IMR-90 (cell line): ENCODE measurements around the gene SLC6A6. TPM values are rescaled to one million over a fixed set of nuclear protein-coding genes. Genes with fewer than 3 reads are reported as not detected.
A peak's percentile ranks its signal among the peaks of the same experiment; 100 is the strongest.

Source experiments
- ATAC-seq: fragments of 200-7000 bp; cut with Tn5 transposase; 2 replicates; pipeline ENCODE4 v1.9.1; 2020; ENCODE audit warnings: low read depth, mild to moderate bottlenecking, moderate library complexity
- BruUV-seq: library from RNA; stranded (reverse); fragments of 400-500 nt; replicated peaks from 2 replicates; lab custom pipeline; 2021; lab: Mats Ljungman, UMichigan
- CTCF ChIA-PET: fragments of 300-600 bp; formaldehyde crosslinking; extraction: SDS; loops from one replicate; lab custom pipeline; 2021; ENCODE audit warnings: antibody characterized with exemption; lab: Yijun Ruan, JAX
- POLR2A ChIA-PET: fragments of 300-600 bp; sonication (Branson Sonifier 250); formaldehyde crosslinking; loops from one replicate; lab custom pipeline; 2022; ENCODE audit warnings: antibody characterized with exemption; ENCODE audit not compliant: unreplicated experiment; lab: Charles Lee
- DNase-seq: peaks from one replicate; pipeline ENCODE4 v3.0.0; 2013
- H2AFZ ChIP-seq: replicated peaks from 2 replicates; pipeline ENCODE3; 2013; ENCODE audit warnings: low read length, mild to moderate bottlenecking; ENCODE audit not compliant: poor library complexity
- H2AK5ac ChIP-seq: 2 replicates; pipeline ENCODE4 v1.6.1; 2013; ENCODE audit warnings: low read depth, low read length, inconsistent platforms
- H2AK9ac ChIP-seq: replicated peaks from 2 replicates; pipeline ENCODE3; 2013; ENCODE audit warnings: mild to moderate bottlenecking, low read depth, low read length, moderate library complexity; ENCODE audit not compliant: poor library complexity
- H2BK120ac ChIP-seq: 2 replicates; pipeline ENCODE4 v1.6.1; 2013; ENCODE audit warnings: low read depth, low read length, inconsistent platforms
- H2BK15ac ChIP-seq: 3 replicates; pipeline ENCODE4 v1.6.1; 2013; ENCODE audit warnings: low read depth, low read length, inconsistent platforms
- H2BK20ac ChIP-seq: 2 replicates; pipeline ENCODE4 v1.6.1; 2013; ENCODE audit warnings: low read depth, mild to moderate bottlenecking, inconsistent platforms, low read length, moderate library complexity
- H2BK5ac ChIP-seq: 2 replicates; pipeline ENCODE4 v1.6.1; 2013; ENCODE audit warnings: mild to moderate bottlenecking, low read depth, low read length, inconsistent platforms; ENCODE audit not compliant: poor library complexity, severe bottlenecking
- H3K14ac ChIP-seq: replicated peaks from 2 replicates; pipeline ENCODE4 v1.6.1; 2013; ENCODE audit warnings: low read depth, low read length, inconsistent platforms
- H3K18ac ChIP-seq: 2 replicates; pipeline ENCODE4 v1.6.1; 2013; ENCODE audit warnings: low read depth, low read length, control low read depth
- H3K23ac ChIP-seq: 2 replicates; pipeline ENCODE4 v1.6.1; 2013; ENCODE audit warnings: low read depth, low read length, inconsistent platforms
- H3K27ac ChIP-seq: 2 replicates; pipeline ENCODE4 v1.5.1; 2013; ENCODE audit warnings: mild to moderate bottlenecking, control low read depth, low read length; ENCODE audit not compliant: insufficient read depth
- H3K27me3 ChIP-seq: 2 replicates; pipeline ENCODE4 v1.6.1; 2013; ENCODE audit warnings: low read length; ENCODE audit not compliant: control insufficient read depth, insufficient read depth
- H3K36me3 ChIP-seq: 2 replicates; pipeline ENCODE4 v1.6.1; 2013; ENCODE audit warnings: low read length, mixed read lengths; ENCODE audit not compliant: control insufficient read depth, insufficient read depth
- H3K4ac ChIP-seq: 2 replicates; pipeline ENCODE4 v1.6.1; 2013; ENCODE audit warnings: low read depth, low read length, inconsistent platforms
- H3K4me1 ChIP-seq: 2 replicates; pipeline ENCODE4 v1.6.1; 2013; ENCODE audit warnings: low read length, mixed read lengths; ENCODE audit not compliant: control insufficient read depth, insufficient read depth
- H3K4me2 ChIP-seq: 2 replicates; pipeline ENCODE4 v1.6.1; 2013; ENCODE audit warnings: low read depth, mild to moderate bottlenecking, control low read depth, low read length, moderate library complexity
- H3K4me3 ChIP-seq: 2 replicates; pipeline ENCODE4 v1.5.1; 2013; ENCODE audit warnings: low read depth, mild to moderate bottlenecking, control low read depth, low read length, moderate library complexity; ENCODE audit not compliant: insufficient read depth
- H3K56ac ChIP-seq: 2 replicates; pipeline ENCODE4 v1.6.1; 2013; ENCODE audit warnings: low read length, inconsistent platforms; ENCODE audit not compliant: insufficient read depth; ENCODE audit errors: extremely low read depth
- H3K79me1 ChIP-seq, 2 experiments: 2 replicates each; pipeline ENCODE4 v1.6.1; 2013; ENCODE audit warnings: low read length in 2 of 2, inconsistent platforms in 1 of 2, low read depth in 1 of 2
- H3K9ac ChIP-seq: 2 replicates; pipeline ENCODE4 v1.6.1; 2013; ENCODE audit warnings: low read depth, low read length, control low read depth
- H3K9me1 ChIP-seq: 2 replicates; pipeline ENCODE4 v1.6.1; 2013; ENCODE audit warnings: low read length, inconsistent platforms; ENCODE audit not compliant: insufficient read depth
- H3K9me3 ChIP-seq: 2 replicates; pipeline ENCODE4 v1.6.1; 2013; ENCODE audit warnings: low read length; ENCODE audit not compliant: control insufficient read depth, insufficient read depth
- H4K20me1 ChIP-seq: 2 replicates; pipeline ENCODE4 v1.6.1; 2013; ENCODE audit warnings: low read length, inconsistent platforms; ENCODE audit not compliant: insufficient read depth
- H4K5ac ChIP-seq: 2 replicates; pipeline ENCODE4 v1.6.1; 2013; ENCODE audit warnings: mild to moderate bottlenecking, low read depth, low read length, control low read depth
- H4K8ac ChIP-seq, 2 experiments: 2 replicates each; pipeline ENCODE4 v1.6.1; 2013; ENCODE audit warnings: low read depth in 2 of 2, low read length in 2 of 2, control low read depth in 1 of 2, inconsistent platforms in 1 of 2
- H4K91ac ChIP-seq: 2 replicates; pipeline ENCODE4 v1.6.1; 2013; ENCODE audit warnings: low read depth, low read length, inconsistent platforms; ENCODE audit not compliant: insufficient read depth
- CEBPB ChIP-seq: IDR thresholded peaks from 2 replicates; pipeline ENCODE4 v1.6.1; 2012; ENCODE audit warnings: low read depth, low read length, improper control_type of control experiment
- MAFK ChIP-seq: IDR thresholded peaks from 2 replicates; pipeline ENCODE4 v1.6.1; 2012; ENCODE audit warnings: low read depth, low read length, improper control_type of control experiment
- NFE2L2 ChIP-seq: fragments of 150-350 bp; IDR thresholded peaks from 2 replicates; pipeline ENCODE4 v1.6.1; 2016; ENCODE audit warnings: low read depth, mild to moderate bottlenecking, low read length
- RFX5 ChIP-seq: IDR thresholded peaks from 2 replicates; pipeline ENCODE4 v1.8.0; 2012; ENCODE audit warnings: low read depth, mild to moderate bottlenecking, low read length, moderate library complexity
- WGBS, 2 experiments: methylation state at CpG; one replicate each; pipeline versions ENCODE4 v1.1.5 to v1.1.7; 2013; ENCODE audit warnings: missing lambda C conversion rate in 2 of 2; ENCODE audit not compliant: insufficient read length in 1 of 2; ENCODE audit errors: extremely low coverage in 2 of 2; 5-methylcytosine and 5-hydroxymethylcytosine counted together
- dilution Hi-C: fragments of 300-500 bp; cut with HindIII; formaldehyde crosslinking; loops from one replicate; pipeline ENCODE4 v1.14.3; 2018; ENCODE audit warnings: low sequenced_read_pairs; ENCODE audit not compliant: unreplicated experiment
- in situ Hi-C: fragments of 300-500 bp; cut with MboI; formaldehyde crosslinking; loops from 3 replicates; pipeline ENCODE4 v1.14.3; 2019; ENCODE audit warnings: low sequenced_read_pairs, inconsistent platforms, mixed read lengths
- intact Hi-C: fragments of 100-400 bp; cut with micrococcal nuclease; formaldehyde crosslinking; loops from 2 replicates; pipeline ENCODE4 v1.10.0; 2022
- polyA plus RNA-seq, 3 experiments: library from polyadenylated mRNA; depleted of rRNA; stranded (reverse); fragments of >200 nt; gene quantifications; 2 replicates each; pipeline ENCODE4 v1.2.3, GENCODE V29; 2012; ENCODE audit warnings: low replicate concordance in 1 of 3
- total RNA-seq: library from RNA; depleted of rRNA; stranded (reverse); fragments of >200 nt; gene quantifications from 2 replicates; pipeline ENCODE4 v1.2.3, GENCODE V29; 2012

Gene SLC6A6
- total and polyA plus RNA-seq, 2 of the 4 experiments (the other 2 are of a cell fraction) = 29.9 to 39.4 TPM

GRCh38 chr3:14369675-14370669 lies 32.4 kb upstream of the SLC6A6 start:
- Histone ChIP-seq H3K9ac (no peak overlapping the region), H3K4ac (no peak overlapping the region), H2BK20ac (no peak overlapping the region), H4K20me1 (no peaks in the 10 kb centered on the region), H3K23ac (no peak overlapping the region), H3K36me3 (no peaks in the 10 kb centered on the region), H2BK15ac (no peak overlapping the region), H3K56ac (no peak overlapping the region), H4K8ac (no peak overlapping the region), H3K4me2 (no peak overlapping the region), H3K9me1 (peaks cover 3% of the 10 kb centered on the region; the same call in 1 of the 2 replicates), H3K4me3 (no peak overlapping the region), H4K5ac (no peak overlapping the region), H3K14ac (no peak overlapping the region), H3K27ac (no peak overlapping the region), H2AFZ (peak overlapping the region; percentile 56), H3K79me1 (no peaks in the 10 kb centered on the region), H3K4me1 (peaks cover 3% of the 10 kb centered on the region), H2AK5ac (0 out of 2 replicates have a peak overlapping the region, but pooled peaks have one; percentile 19), H4K91ac (no peak overlapping the region), H2BK120ac (no peak overlapping the region), H2BK5ac (no peak overlapping the region), H2AK9ac (no peak overlapping the region), H3K18ac (no peak overlapping the region), H3K9me3 (no peaks in the 10 kb centered on the region), H3K27me3 (peaks cover 9% of the 10 kb centered on the region; the same call in 1 of the 2 replicates)
- ATAC-seq (no peak), DNase-seq (no peak)
- intact Hi-C loops (no loop called here), dilution Hi-C loops (no loop called here), in situ Hi-C loops (no loop called here)
- TF ChIP-seq CEBPB (no peak), MAFK (peak; percentile 43; the same call in 1 of the 2 replicates), NFE2L2 (no peak), RFX5 (no peak)
- WGBS, 2 experiments = 84% methylated on average over 6 of the region's 15 CpGs; no CpG with 5 or more reads in 1 of the 2 experiments
- ChIA-PET CTCF (interaction anchor here (0.6 kb wide), 1 partner anchor 38 kb away, joined by 3 read pairs; no protein-coding TSS in a partner anchor), POLR2A (no interaction called here)
- no TSS peak for BruUV-seq
